Panc1 (cell line): ENCODE results near the gene STMP1. TPM values are rescaled to one million over a fixed set of nuclear protein-coding genes. Genes with fewer than 3 reads are reported as not detected.

Source experiments
- ATAC-seq: fragments of 200-7000 bp; cut with Tn5 transposase; 2 replicates; pipeline ENCODE4 v1.9.1; 2020; ENCODE audit warnings: mild to moderate bottlenecking, moderate library complexity
- BruUV-seq: library from RNA; stranded (reverse); fragments of 400-500 nt; replicated peaks from 2 replicates; lab custom pipeline; 2021; lab: Mats Ljungman, UMichigan
- CTCF ChIA-PET: fragments of 300-600 bp; sonication (Branson Sonifier 250); formaldehyde crosslinking; loops from one replicate; lab custom pipeline; 2022; ENCODE audit warnings: antibody characterized with exemption; lab: Charles Lee
- POLR2A ChIA-PET: fragments of 300-600 bp; sonication (Branson Sonifier 250); formaldehyde crosslinking; loops from one replicate; lab custom pipeline; 2022; ENCODE audit warnings: antibody characterized with exemption; lab: Charles Lee
- DNase-seq: peaks from one replicate; pipeline ENCODE4 v3.0.0-alpha.2; 2010; ENCODE audit warnings: low read depth, low spot score
- H3K27ac ChIP-seq: 2 replicates; pipeline ENCODE4 v1.5.1; 2011; ENCODE audit warnings: mild to moderate bottlenecking, low read length, inconsistent platforms
- H3K27me3 ChIP-seq: fragments of 200-500 bp; sonication (Bioruptor generic); 2 replicates; pipeline ENCODE4 v1.6.0; 2014; ENCODE audit warnings: low read length, inconsistent platforms; ENCODE audit not compliant: control insufficient read depth, insufficient read depth
- H3K36me3 ChIP-seq: fragments of 200-500 bp; sonication (Bioruptor generic); 2 replicates; pipeline ENCODE4 v1.5.1; 2014; ENCODE audit warnings: inconsistent platforms, mild to moderate bottlenecking, low read length, moderate library complexity; ENCODE audit not compliant: control insufficient read depth, insufficient read depth
- H3K4me1 ChIP-seq: 2 replicates; pipeline ENCODE4 v1.5.1; 2011; ENCODE audit warnings: inconsistent platforms, mild to moderate bottlenecking, low read length, moderate library complexity; ENCODE audit not compliant: control insufficient read depth, insufficient read depth
- H3K4me3 ChIP-seq, 2 experiments: 2 replicates each; pipeline ENCODE4 v1.5.1; 2011 to 2012; ENCODE audit warnings: low read depth in 2 of 2, low read length in 2 of 2, mild to moderate bottlenecking in 2 of 2, inconsistent platforms in 1 of 2, moderate library complexity in 1 of 2
- H3K9me3 ChIP-seq: fragments of 200-500 bp; sonication (Bioruptor generic); 2 replicates; pipeline ENCODE4 v1.5.1; 2014; ENCODE audit warnings: low read depth, mild to moderate bottlenecking, inconsistent platforms, low read length, moderate library complexity; ENCODE audit not compliant: control insufficient read depth, insufficient read depth
- POLR2AphosphoS5 ChIP-seq: IDR thresholded peaks from 2 replicates; pipeline ENCODE4 v1.6.1; 2012; ENCODE audit warnings: mild to moderate bottlenecking, low read depth, low read length, moderate library complexity
- REST ChIP-seq, 2 experiments: IDR thresholded peaks; 2 replicates each; pipeline ENCODE4 v1.6.1; 2011 to 2012; ENCODE audit warnings: low read depth in 2 of 2, control low read depth in 1 of 2, low read length in 1 of 2, mild to moderate bottlenecking in 1 of 2, moderate library complexity in 1 of 2; ENCODE audit not compliant: insufficient read depth in 1 of 2
- SIN3A ChIP-seq: IDR thresholded peaks from 2 replicates; pipeline ENCODE4 v1.6.1; 2012; ENCODE audit warnings: low read depth, mild to moderate bottlenecking, low read length, moderate library complexity, borderline replicate concordance; ENCODE audit not compliant: insufficient read depth
- TCF7L2 ChIP-seq: IDR thresholded peaks from 2 replicates; pipeline ENCODE4 v1.6.1; 2011; ENCODE audit warnings: mild to moderate bottlenecking, low read depth, low read length, inconsistent platforms
- in situ Hi-C: cut with HindIII; loops from 2 replicates; pipeline ENCODE4 v1.10.0; 2016; ENCODE audit warnings: low sequenced_read_pairs, low pct_unique_long_range_greater_than_20kb
- intact Hi-C: fragments of 100-400 bp; cut with micrococcal nuclease; formaldehyde crosslinking; loops from one replicate; pipeline ENCODE4 v1.10.0; 2022; ENCODE audit not compliant: unreplicated experiment
- total RNA-seq: library from RNA; stranded (reverse); gene quantifications from one replicate; pipeline ENCODE4 v1.2.1, GENCODE V29; 2021; ENCODE audit not compliant: unreplicated experiment
- TF ChIP-seq, protein P1 (sequence below): fragments of 450-650 bp; IDR thresholded peaks from 2 replicates; pipeline ENCODE4 v1.5.1; 2017; ENCODE audit warnings: mild to moderate bottlenecking

STMP1 gene
- total RNA-seq, 1 experiment from 2014 or later, result 29.5 TPM

DNA sequence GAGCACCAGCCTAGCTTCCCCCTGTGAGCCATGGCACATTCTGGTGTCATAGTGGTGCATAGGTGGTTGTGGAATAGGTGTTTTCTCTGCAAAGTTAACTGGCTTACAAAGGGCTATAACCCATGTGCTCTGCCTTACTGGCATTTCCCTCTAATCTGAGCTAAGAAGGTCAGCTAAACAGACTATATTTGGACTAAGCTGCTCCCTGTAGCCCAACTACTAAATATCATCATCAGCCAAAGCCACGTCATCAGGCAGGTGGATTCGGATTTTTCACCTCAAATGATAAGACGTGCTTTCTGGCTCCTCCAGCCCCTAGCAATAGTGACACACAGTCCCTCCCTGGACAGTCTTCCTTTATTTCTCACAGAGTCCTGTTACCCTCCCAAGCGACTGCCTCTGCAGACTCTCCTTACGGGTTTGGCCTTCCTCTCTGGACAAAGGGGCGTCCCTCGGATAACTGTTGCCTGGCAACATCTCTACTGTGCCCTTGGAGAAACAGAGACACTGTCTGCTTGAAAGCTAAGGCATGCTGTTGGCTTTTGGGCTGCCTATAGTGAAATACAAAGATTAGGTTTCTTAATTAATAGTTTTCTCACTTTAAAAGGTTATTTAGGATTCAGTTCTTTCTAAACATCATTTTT is 56.6 kb downstream of the STMP1 start:
- in situ Hi-C loops, result no loop called here
- POLR2A ChIA-PET, result no interaction called here
- Histone ChIP-seq H3K36me3 (no peaks in the 10 kb centered on the region), H3K4me1 (peaks cover 18% of the 10 kb centered on the region; the same call in 1 of the 2 replicates), H3K27ac (no peak overlapping the region), H3K9me3 (no peaks in the 10 kb centered on the region), H3K4me3 (no peak overlapping the region), H3K27me3 (no peaks in the 10 kb centered on the region)
- intact Hi-C loops, result no loop called here
- TF ChIP-seq, protein P1, sequence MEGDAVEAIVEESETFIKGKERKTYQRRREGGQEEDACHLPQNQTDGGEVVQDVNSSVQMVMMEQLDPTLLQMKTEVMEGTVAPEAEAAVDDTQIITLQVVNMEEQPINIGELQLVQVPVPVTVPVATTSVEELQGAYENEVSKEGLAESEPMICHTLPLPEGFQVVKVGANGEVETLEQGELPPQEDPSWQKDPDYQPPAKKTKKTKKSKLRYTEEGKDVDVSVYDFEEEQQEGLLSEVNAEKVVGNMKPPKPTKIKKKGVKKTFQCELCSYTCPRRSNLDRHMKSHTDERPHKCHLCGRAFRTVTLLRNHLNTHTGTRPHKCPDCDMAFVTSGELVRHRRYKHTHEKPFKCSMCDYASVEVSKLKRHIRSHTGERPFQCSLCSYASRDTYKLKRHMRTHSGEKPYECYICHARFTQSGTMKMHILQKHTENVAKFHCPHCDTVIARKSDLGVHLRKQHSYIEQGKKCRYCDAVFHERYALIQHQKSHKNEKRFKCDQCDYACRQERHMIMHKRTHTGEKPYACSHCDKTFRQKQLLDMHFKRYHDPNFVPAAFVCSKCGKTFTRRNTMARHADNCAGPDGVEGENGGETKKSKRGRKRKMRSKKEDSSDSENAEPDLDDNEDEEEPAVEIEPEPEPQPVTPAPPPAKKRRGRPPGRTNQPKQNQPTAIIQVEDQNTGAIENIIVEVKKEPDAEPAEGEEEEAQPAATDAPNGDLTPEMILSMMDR, result no peak
- TF ChIP-seq TCF7L2 (no peak), POLR2AphosphoS5 (no peak), REST (IDR thresholded peaks at IDR 0.05; ENCODE audit: insufficient read depth in 1 of 2, low read depth in 2 of 2, low read length in 1 of 2) (no peak), SIN3A (no peak)
- DNase-seq (no peak), ATAC-seq (no peak)
- CTCF ChIA-PET, result interaction anchor here (0.8 kb wide), 2 partner anchors 8 to 50 kb away, joined by 4 to 6 read pairs; no protein-coding TSS in a partner anchor
- no TSS peak for BruUV-seq

- peaks cover 10% of the 10 kb centered on the region; the same call in 1 of the 2 replicates for H3K4me1 ChIP-seq
- ChIA-PET POLR2A (interaction anchor here (0.6 kb wide), 1 partner anchor 9 kb away, joined by 3 read pairs; no protein-coding TSS in a partner anchor), CTCF (interaction anchor here (0.6 to 0.8 kb wide), 3 partner anchors 8 to 51 kb away, joined by 4 to 6 read pairs (median 6); no protein-coding TSS in a partner anchor)
- H3K36me3 ChIP-seq, result no peaks in the 10 kb centered on the region
- DNase-seq, result no peak
- ATAC-seq, result no peak
- H3K27me3 ChIP-seq, result no peaks in the 10 kb centered on the region
- in situ Hi-C loops (no loop called here), intact Hi-C loops (no loop called here)
- no peaks in the 10 kb centered on the region for H3K9me3 ChIP-seq
- no peak overlapping the region for H3K27ac ChIP-seq
- no TSS peak for BruUV-seq
- TF ChIP-seq SIN3A (no peak), REST (IDR thresholded peaks at IDR 0.05; ENCODE audit: insufficient read depth in 1 of 2, low read depth in 2 of 2, low read length in 1 of 2) (no peak), TCF7L2 (no peak), POLR2AphosphoS5 (no peak)
- TF ChIP-seq, protein P1, result no peak
- no peak overlapping the region for H3K4me3 ChIP-seq
Measured at GRCh38 chr7:135719688-135720087, 57.4 kb downstream of the STMP1 start.
